ENCODE results near the gene CMSS1. TPM values are rescaled to one million over a fixed set of nuclear protein-coding genes. Genes with fewer than 3 reads are reported as not detected.

Gene CMSS1
- total RNA-seq, 6 experiments from 2014 or later = 10.1 to 14.6 (median 11.6) TPM

DNA sequence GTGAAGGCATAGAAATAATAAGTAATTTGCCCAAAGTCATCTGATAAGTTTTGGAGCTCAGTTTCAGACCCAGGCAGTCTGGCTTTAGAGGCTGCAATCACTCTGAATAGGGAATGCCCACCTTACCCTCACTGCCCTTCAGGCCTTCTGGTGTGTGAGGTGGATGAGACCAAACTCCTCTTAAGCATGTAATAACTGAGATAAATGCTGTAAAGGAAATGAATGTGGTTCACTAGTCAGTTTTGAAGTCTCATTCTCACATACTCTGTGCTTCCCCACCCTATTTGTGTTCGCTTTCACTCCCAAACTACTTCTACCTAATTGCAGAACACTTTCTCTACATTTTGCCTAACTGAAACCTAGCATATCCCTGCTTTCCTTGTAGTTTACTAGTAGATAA is 152.5 kb downstream of the CMSS1 start:
- intact Hi-C loops (cut with DNase I) = no loop called here
- no peaks in the 10 kb centered on the region for H3K9me3 ChIP-seq
- no peak overlapping the region for H3K4me3 ChIP-seq
- TF ChIP-seq, protein P1, sequence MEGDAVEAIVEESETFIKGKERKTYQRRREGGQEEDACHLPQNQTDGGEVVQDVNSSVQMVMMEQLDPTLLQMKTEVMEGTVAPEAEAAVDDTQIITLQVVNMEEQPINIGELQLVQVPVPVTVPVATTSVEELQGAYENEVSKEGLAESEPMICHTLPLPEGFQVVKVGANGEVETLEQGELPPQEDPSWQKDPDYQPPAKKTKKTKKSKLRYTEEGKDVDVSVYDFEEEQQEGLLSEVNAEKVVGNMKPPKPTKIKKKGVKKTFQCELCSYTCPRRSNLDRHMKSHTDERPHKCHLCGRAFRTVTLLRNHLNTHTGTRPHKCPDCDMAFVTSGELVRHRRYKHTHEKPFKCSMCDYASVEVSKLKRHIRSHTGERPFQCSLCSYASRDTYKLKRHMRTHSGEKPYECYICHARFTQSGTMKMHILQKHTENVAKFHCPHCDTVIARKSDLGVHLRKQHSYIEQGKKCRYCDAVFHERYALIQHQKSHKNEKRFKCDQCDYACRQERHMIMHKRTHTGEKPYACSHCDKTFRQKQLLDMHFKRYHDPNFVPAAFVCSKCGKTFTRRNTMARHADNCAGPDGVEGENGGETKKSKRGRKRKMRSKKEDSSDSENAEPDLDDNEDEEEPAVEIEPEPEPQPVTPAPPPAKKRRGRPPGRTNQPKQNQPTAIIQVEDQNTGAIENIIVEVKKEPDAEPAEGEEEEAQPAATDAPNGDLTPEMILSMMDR (IDR thresholded peaks at IDR 0.05) = no peak
- no peak for TF ChIP-seq POLR2A (IDR thresholded peaks at IDR 0.05)
- H3K27ac ChIP-seq = no peak overlapping the region
- no peak for DNase-seq
- 93% methylated on average over 1 of the region's 1 CpG for WGBS (ENCODE audit: insufficient coverage, low coverage, low lambda C conversion rate, missing lambda C conversion rate)
- no peak for ATAC-seq
- no peaks in the 10 kb centered on the region for H3K36me3 ChIP-seq
- H3K27me3 ChIP-seq = no peaks in the 10 kb centered on the region
- H3K4me1 ChIP-seq = no peaks in the 10 kb centered on the region

DNA sequence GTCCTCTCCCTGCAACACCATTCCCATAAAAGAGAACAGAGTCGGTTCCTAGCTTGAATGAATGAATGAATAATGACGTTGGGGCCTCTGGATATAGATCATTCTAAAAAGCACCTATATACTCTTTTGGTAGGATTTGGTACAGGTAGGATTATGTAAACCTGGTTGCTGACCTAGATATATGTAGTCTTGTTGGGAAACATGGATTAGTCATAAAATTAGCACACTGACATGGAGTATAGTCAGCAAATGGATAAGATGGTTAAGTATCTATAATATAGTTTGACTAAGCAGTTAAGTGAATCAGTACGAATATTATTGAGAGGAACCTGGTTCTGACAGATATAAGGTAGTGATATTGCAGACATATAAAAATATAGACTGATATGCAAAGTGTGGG is 154.1 kb downstream of the CMSS1 start:
- DNase-seq = no peak
- Histone ChIP-seq H3K4me1 (no peaks in the 10 kb centered on the region), H3K27me3 (no peaks in the 10 kb centered on the region), H3K4me3 (no peak overlapping the region), H3K36me3 (no peaks in the 10 kb centered on the region), H3K9me3 (no peaks in the 10 kb centered on the region), H3K27ac (no peak overlapping the region)
- intact Hi-C loops (cut with DNase I) = no loop called here
- no peak for TF ChIP-seq POLR2A (IDR thresholded peaks at IDR 0.05)
- TF ChIP-seq, protein P1 (IDR thresholded peaks at IDR 0.05) = no peak
- ATAC-seq = no peak
- 95% methylated on average over 3 of the region's 3 CpGs for WGBS (ENCODE audit: insufficient coverage, low coverage, low lambda C conversion rate, missing lambda C conversion rate)

DNA sequence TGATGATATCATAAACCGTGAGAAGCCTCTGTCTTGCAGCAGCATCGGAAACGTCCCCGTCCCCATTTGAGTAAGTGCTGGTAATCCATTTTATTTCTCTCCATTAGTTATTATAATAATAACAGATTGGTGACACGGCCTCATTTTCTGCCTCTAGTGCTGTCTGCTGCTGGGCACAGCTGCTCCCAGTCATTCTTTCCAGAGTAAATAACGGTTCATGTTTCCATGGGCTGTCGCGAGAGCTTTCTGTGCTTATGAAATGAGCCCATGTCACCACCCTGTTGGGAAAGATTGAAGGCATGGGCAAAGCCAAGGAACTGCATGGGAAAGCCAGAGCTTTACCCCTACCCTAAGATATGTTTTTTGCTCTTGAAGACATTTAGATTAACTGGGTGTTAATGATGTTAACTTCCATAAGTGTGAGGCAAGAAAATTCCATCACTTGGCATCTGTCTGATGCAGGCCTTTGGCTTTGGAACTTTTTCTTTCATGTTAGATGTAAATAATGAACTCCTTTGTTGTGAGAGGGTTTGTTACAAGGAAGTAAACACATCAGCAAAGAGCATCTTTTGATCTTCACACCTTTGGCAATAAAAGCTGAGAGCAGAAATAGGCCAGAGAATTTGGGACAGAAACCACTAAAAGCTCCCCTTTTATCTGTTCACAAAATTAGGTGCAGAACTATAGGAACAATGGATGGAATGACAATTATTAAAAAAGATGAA is 154.9 kb downstream of the CMSS1 start:
- WGBS (ENCODE audit: insufficient coverage, low coverage, low lambda C conversion rate, missing lambda C conversion rate) = 92% methylated on average over 8 of the region's 8 CpGs
- no peaks in the 10 kb centered on the region for H3K9me3 ChIP-seq
- no peak overlapping the region for H3K4me3 ChIP-seq
- TF ChIP-seq, protein P1 (IDR thresholded peaks at IDR 0.05) = no peak
- no peak for TF ChIP-seq POLR2A (IDR thresholded peaks at IDR 0.05)
- H3K27ac ChIP-seq = no peak overlapping the region
- no peaks in the 10 kb centered on the region for H3K4me1 ChIP-seq
- intact Hi-C loops (cut with DNase I) = no loop called here
- no peaks in the 10 kb centered on the region for H3K27me3 ChIP-seq
- H3K36me3 ChIP-seq = no peaks in the 10 kb centered on the region
- ATAC-seq = no peak
- no peak for DNase-seq

DNA sequence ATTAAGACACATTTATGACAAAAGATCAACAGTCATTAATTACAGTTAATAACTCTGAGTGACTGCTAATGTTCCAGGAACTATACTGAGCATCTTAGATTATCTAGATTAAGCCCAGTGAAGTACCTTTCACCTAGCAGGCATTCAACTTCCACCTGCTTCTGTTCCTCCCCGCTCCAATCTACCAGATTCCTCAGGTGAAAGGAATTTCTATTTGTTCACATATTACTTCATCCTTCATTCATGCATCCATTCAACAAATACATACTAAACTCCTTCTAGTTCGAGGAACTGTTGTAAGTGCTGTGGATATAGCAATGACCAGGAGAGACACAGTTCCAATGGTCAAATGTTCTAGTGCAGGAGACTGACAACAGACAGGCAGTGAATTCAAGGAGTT is 157.3 kb downstream of the CMSS1 start:
- Histone ChIP-seq H3K27ac (no peak overlapping the region), H3K36me3 (no peaks in the 10 kb centered on the region), H3K27me3 (no peaks in the 10 kb centered on the region), H3K4me1 (no peaks in the 10 kb centered on the region), H3K9me3 (no peaks in the 10 kb centered on the region), H3K4me3 (no peak overlapping the region)
- ATAC-seq (no peak), DNase-seq (no peak)
- TF ChIP-seq POLR2A (IDR thresholded peaks at IDR 0.05) = no peak
- intact Hi-C loops (cut with DNase I) = no loop called here
- WGBS (ENCODE audit: insufficient coverage, low coverage, low lambda C conversion rate, missing lambda C conversion rate) = 95% methylated on average over 2 of the region's 2 CpGs

DNA sequence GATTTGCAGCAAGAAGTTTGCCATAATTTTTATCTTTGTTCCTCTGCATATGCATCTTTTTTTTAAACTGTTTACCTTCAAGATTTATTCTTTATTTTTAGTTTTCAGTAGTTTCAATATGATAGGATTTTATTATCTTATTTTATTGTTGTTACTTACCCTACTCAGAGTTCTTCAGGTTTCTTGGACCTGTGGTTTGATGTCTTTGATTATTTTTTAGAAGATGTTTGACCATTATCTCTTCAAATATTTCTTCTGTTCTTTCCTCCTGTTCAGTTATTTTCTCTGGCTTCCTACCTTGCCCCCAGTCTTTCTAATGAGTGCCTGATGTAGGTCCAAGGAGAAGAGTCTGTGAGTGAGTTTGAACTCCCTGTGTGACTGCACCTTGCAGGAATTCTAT is 158.9 kb downstream of the CMSS1 start:
- Histone ChIP-seq H3K27ac (no peak overlapping the region), H3K4me3 (no peak overlapping the region), H3K36me3 (no peaks in the 10 kb centered on the region), H3K4me1 (no peaks in the 10 kb centered on the region), H3K27me3 (no peaks in the 10 kb centered on the region), H3K9me3 (no peaks in the 10 kb centered on the region)
- DNase-seq = no peak
- intact Hi-C loops (cut with DNase I) = no loop called here
- TF ChIP-seq POLR2A (IDR thresholded peaks at IDR 0.05) = no peak
- TF ChIP-seq, protein P1 (IDR thresholded peaks at IDR 0.05) = no peak
- no peak for ATAC-seq

All from right lobe of liver (tissue), 6 donors.